Measurements from ENCODE around the gene SRRM5. TPM values are rescaled to one million over a fixed set of nuclear protein-coding genes. Genes with fewer than 3 reads are reported as not detected.

Gene SRRM5
- total and polyA plus RNA-seq, 2 of the 13 experiments (the other 11 are each of a cell fraction or from before 2014, with no cell fraction given) = 0.11 to 0.16 TPM

- TF ChIP-seq ZBED4 (CRISPR knock-in tag; IDR thresholded peaks at IDR 0.05; ENCODE audit: borderline replicate concordance) (0 out of 2 replicates have a peak, but pooled peaks have one; percentile 20), GZF1 (CRISPR knock-in tag; IDR thresholded peaks at IDR 0.05) (no peak), KDM5B (CRISPR knock-in tag; IDR thresholded peaks at IDR 0.05; ENCODE audit: borderline replicate concordance) (peak; percentile 68; the same call in 1 of the 2 replicates), SRF (IDR thresholded peaks at IDR 0.05; ENCODE audit: low read depth, low read length) (0 out of 2 replicates have a peak, but pooled peaks have one; percentile 45), ZNF567 (CRISPR knock-in tag; IDR thresholded peaks at IDR 0.05; ENCODE audit: borderline replicate concordance) (0 out of 2 replicates have a peak, but pooled peaks have one; percentile 69), THAP11 (CRISPR knock-in tag; IDR thresholded peaks at IDR 0.05) (peak; percentile 97), HNF1B (CRISPR knock-in tag; IDR thresholded peaks at IDR 0.05) (peak; percentile 94), KAT8 (CRISPR knock-in tag; IDR thresholded peaks at IDR 0.05) (peak; percentile 98), ZEB1 (IDR thresholded peaks at IDR 0.05; ENCODE audit: insufficient replicate concordance, low read depth) (no peak), BRD4 (CRISPR knock-in tag; IDR thresholded peaks at IDR 0.05) (0 out of 2 replicates have a peak, but pooled peaks have one; percentile 63), RFXAP (CRISPR knock-in tag; IDR thresholded peaks at IDR 0.05; ENCODE audit: borderline replicate concordance) (peak; percentile 79; the same call in 1 of the 2 replicates), POLR2A (IDR thresholded peaks at IDR 0.05; ENCODE audit: insufficient read depth in 1 of 2, low read depth in 2 of 2, low read length in 2 of 2) (peak; percentile 74 to 78), THAP9 (CRISPR knock-in tag; IDR thresholded peaks at IDR 0.05; ENCODE audit: borderline replicate concordance) (peak; percentile 96), RFX3 (CRISPR knock-in tag; IDR thresholded peaks at IDR 0.05) (no peak), RBM39 (IDR thresholded peaks at IDR 0.05; ENCODE audit: low read depth, low read length, poor library complexity, severe bottlenecking) (peak; percentile 56), TAF15 (IDR thresholded peaks at IDR 0.05; ENCODE audit: low read depth, low read length, poor library complexity, severe bottlenecking) (peak; percentile 51), RBM22 (optimal IDR thresholded peaks at IDR 0.05; ENCODE audit: low read length) (no peak)
Observed at GRCh38 chr19:43595999-43596841, 15.7 kb upstream of the SRRM5 start, which contains the start of the genes IRGQ and ZNF576 (continued).

Data from HepG2 (cell line).